ENCODE measurements around the gene ITGAE. TPM values are rescaled to one million over a fixed set of nuclear protein-coding genes. Genes with fewer than 3 reads are reported as not detected.

ITGAE gene
- total and polyA plus RNA-seq, 2 experiments from 2014 or later: 11.7 to 44.9 TPM

- Mint-ChIP-seq H3K36me3 (ENCODE audit: low read depth) (peaks cover 58% of the 10 kb centered on the region), H3K9me3 (no peaks in the 10 kb centered on the region; the same call in 2 of the 3 replicates), H3K27ac (no peak overlapping the region), H3K27me3 (ENCODE audit: insufficient read depth, low read depth, poor library complexity) (peaks cover 7% of the 10 kb centered on the region), H3K4me1 (peaks cover 6% of the 10 kb centered on the region), H3K4me3 (no peak overlapping the region)
- H3K36me3 ChIP-seq (ENCODE audit: insufficient read depth): peaks cover 22% of the 10 kb centered on the region
- H3K79me2 ChIP-seq (replicated peaks; ENCODE audit: insufficient read depth): peaks cover 8% of the 10 kb centered on the region
- H3F3A ChIP-seq (replicated peaks; ENCODE audit: low read depth): peaks cover 4% of the 10 kb centered on the region; the same call in 1 of the 2 replicates
- H4K20me1 ChIP-seq (replicated peaks; ENCODE audit: insufficient read depth): no peaks in the 10 kb centered on the region; the same call in 1 of the 2 replicates
- TF ChIP-seq ZNF114 (CRISPR knock-in tag; IDR thresholded peaks at IDR 0.05) (no peak), POLR2AphosphoS5 (IDR thresholded peaks at IDR 0.05; ENCODE audit: low read depth) (no peak), NANOG (IDR thresholded peaks at IDR 0.05; ENCODE audit: borderline replicate concordance) (no peak), ZNF331 (CRISPR knock-in tag; IDR thresholded peaks at IDR 0.05; ENCODE audit: low read depth) (no peak), EZH2phosphoT487 (IDR thresholded peaks at IDR 0.05; ENCODE audit: unreplicated experiment) (no peak), EZH2 (IDR thresholded peaks at IDR 0.05; ENCODE audit: low read depth, unreplicated experiment) (no peak), STAT1 (IDR thresholded peaks at IDR 0.05; ENCODE audit: unreplicated experiment) (no peak), JUNB (IDR thresholded peaks at IDR 0.05; ENCODE audit: unreplicated experiment) (no peak), REST (IDR thresholded peaks at IDR 0.05; ENCODE audit: unreplicated experiment) (no peak)
- TF ChIP-seq, protein P1, sequence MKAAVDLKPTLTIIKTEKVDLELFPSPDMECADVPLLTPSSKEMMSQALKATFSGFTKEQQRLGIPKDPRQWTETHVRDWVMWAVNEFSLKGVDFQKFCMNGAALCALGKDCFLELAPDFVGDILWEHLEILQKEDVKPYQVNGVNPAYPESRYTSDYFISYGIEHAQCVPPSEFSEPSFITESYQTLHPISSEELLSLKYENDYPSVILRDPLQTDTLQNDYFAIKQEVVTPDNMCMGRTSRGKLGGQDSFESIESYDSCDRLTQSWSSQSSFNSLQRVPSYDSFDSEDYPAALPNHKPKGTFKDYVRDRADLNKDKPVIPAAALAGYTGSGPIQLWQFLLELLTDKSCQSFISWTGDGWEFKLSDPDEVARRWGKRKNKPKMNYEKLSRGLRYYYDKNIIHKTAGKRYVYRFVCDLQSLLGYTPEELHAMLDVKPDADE (IDR thresholded peaks at IDR 0.05): no peak
- TF ChIP-seq, protein P2, sequence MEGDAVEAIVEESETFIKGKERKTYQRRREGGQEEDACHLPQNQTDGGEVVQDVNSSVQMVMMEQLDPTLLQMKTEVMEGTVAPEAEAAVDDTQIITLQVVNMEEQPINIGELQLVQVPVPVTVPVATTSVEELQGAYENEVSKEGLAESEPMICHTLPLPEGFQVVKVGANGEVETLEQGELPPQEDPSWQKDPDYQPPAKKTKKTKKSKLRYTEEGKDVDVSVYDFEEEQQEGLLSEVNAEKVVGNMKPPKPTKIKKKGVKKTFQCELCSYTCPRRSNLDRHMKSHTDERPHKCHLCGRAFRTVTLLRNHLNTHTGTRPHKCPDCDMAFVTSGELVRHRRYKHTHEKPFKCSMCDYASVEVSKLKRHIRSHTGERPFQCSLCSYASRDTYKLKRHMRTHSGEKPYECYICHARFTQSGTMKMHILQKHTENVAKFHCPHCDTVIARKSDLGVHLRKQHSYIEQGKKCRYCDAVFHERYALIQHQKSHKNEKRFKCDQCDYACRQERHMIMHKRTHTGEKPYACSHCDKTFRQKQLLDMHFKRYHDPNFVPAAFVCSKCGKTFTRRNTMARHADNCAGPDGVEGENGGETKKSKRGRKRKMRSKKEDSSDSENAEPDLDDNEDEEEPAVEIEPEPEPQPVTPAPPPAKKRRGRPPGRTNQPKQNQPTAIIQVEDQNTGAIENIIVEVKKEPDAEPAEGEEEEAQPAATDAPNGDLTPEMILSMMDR (conservative IDR thresholded peaks at IDR 0.05; ENCODE audit: low read depth in 2 of 2): no peak
- TF ChIP-seq, protein P3, sequence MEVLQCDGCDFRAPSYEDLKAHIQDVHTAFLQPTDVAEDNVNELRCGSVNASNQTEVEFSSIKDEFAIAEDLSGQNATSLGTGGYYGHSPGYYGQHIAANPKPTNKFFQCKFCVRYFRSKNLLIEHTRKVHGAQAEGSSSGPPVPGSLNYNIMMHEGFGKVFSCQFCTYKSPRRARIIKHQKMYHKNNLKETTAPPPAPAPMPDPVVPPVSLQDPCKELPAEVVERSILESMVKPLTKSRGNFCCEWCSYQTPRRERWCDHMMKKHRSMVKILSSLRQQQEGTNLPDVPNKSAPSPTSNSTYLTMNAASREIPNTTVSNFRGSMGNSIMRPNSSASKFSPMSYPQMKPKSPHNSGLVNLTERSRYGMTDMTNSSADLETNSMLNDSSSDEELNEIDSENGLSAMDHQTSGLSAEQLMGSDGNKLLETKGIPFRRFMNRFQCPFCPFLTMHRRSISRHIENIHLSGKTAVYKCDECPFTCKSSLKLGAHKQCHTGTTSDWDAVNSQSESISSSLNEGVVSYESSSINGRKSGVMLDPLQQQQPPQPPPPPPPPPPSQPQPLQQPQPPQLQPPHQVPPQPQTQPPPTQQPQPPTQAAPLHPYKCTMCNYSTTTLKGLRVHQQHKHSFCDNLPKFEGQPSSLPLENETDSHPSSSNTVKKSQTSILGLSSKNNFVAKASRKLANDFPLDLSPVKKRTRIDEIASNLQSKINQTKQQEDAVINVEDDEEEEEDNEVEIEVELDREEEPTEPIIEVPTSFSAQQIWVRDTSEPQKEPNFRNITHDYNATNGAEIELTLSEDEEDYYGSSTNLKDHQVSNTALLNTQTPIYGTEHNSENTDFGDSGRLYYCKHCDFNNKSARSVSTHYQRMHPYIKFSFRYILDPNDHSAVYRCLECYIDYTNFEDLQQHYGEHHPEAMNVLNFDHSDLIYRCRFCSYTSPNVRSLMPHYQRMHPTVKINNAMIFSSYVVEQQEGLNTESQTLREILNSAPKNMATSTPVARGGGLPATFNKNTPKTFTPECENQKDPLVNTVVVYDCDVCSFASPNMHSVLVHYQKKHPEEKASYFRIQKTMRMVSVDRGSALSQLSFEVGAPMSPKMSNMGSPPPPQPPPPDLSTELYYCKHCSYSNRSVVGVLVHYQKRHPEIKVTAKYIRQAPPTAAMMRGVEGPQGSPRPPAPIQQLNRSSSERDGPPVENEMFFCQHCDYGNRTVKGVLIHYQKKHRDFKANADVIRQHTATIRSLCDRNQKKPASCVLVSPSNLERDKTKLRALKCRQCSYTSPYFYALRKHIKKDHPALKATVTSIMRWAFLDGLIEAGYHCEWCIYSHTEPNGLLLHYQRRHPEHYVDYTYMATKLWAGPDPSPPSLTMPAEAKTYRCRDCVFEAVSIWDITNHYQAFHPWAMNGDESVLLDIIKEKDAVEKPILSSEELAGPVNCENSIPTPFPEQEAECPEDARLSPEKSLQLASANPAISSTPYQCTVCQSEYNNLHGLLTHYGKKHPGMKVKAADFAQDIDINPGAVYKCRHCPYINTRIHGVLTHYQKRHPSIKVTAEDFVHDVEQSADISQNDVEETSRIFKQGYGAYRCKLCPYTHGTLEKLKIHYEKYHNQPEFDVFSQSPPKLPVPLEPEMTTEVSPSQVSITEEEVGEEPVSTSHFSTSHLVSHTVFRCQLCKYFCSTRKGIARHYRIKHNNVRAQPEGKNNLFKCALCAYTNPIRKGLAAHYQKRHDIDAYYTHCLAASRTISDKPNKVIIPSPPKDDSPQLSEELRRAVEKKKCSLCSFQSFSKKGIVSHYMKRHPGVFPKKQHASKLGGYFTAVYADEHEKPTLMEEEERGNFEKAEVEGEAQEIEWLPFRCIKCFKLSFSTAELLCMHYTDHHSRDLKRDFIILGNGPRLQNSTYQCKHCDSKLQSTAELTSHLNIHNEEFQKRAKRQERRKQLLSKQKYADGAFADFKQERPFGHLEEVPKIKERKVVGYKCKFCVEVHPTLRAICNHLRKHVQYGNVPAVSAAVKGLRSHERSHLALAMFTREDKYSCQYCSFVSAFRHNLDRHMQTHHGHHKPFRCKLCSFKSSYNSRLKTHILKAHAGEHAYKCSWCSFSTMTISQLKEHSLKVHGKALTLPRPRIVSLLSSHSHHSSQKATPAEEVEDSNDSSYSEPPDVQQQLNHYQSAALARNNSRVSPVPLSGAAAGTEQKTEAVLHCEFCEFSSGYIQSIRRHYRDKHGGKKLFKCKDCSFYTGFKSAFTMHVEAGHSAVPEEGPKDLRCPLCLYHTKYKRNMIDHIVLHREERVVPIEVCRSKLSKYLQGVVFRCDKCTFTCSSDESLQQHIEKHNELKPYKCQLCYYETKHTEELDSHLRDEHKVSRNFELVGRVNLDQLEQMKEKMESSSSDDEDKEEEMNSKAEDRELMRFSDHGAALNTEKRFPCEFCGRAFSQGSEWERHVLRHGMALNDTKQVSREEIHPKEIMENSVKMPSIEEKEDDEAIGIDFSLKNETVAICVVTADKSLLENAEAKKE (CRISPR knock-in tag; IDR thresholded peaks at IDR 0.05): no peak
- H3K27ac ChIP-seq (ENCODE audit: low read depth): no peak overlapping the region
- H3K4me2 ChIP-seq: no peak overlapping the region
- H3K4me1 ChIP-seq (ENCODE audit: insufficient read depth): 0 out of 2 replicates have a peak, but pooled peaks cover 8% of the 10 kb centered on the region
- ATAC-seq (no peak), DNase-seq (ENCODE audit: low spot score) (no peak)
- H3K9me2 ChIP-seq (ENCODE audit: insufficient read depth): no peaks in the 10 kb centered on the region
- no peak overlapping the region for H2AFZ ChIP-seq
- H3K27me3 ChIP-seq (ENCODE audit: insufficient read depth): no peaks in the 10 kb centered on the region
- H3K4me3 ChIP-seq: no peak overlapping the region
Observed at GRCh38 chr17:3719265-3719664, 81.7 kb downstream of the ITGAE start.

Measured in GM23338 (cell line).